Fibroblast of skin of right biceps (primary cell): ENCODE data around the gene UCK2.
A peak's percentile ranks its signal among the peaks of the same experiment; 100 is the strongest.

Experiments used
- DNase-seq: peaks from one replicate; pipeline ENCODE4 v3.0.0-alpha.2; 2013

UCK2 gene

DNA sequence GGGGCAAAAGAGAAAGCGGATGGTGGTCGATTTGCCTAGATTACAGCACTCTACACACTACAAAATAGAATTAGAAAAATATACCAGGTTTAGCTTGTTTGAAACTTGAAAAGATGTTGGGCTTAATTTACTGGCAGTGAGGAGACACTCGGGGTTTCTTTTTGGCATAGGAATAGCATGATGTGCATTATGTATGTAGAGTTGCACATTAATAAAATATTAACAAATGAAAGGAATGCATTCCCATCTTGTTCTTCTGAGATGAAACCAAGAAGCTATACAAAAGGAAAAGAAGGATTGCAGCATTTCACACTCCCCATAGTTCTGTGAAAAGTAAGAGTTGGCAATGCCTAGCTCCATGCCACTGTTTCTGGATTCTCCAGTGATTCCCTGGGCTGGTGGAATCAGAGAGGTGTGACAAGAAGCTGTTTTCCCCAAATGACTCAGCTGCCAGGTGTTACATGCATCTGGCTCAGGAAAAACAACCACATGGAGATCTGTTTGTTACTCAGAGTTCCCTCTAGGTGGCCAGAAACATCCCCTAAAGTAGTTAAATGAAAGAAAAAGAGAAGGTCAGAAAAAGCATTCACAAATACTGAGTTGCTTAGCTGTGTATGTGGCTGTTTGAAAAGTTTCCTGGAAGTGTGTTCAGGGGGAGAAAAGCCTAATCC lies 115.6 kb downstream of the UCK2 start:
- DNase-seq, result no peak

DNA sequence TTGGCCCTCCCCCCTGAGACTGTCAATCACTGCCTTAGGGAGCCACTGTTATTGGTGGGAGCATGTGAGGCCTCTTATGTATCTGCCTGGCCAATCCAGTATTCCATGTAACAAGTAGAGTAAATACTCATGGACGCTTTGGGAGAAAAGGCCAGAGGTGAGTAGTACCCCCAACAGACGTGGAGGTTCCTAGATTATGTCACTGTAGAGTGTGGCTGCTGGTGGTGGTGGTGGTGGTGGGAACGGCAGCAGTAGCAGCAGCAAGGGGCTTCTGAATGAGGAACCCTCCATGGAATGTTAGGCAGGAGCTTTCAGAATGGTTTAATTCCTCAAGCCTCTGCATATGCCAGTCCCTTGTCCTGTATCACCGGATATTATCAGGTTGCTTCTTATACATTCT lies 118.5 kb downstream of the UCK2 start:
- no peak for DNase-seq

DNA sequence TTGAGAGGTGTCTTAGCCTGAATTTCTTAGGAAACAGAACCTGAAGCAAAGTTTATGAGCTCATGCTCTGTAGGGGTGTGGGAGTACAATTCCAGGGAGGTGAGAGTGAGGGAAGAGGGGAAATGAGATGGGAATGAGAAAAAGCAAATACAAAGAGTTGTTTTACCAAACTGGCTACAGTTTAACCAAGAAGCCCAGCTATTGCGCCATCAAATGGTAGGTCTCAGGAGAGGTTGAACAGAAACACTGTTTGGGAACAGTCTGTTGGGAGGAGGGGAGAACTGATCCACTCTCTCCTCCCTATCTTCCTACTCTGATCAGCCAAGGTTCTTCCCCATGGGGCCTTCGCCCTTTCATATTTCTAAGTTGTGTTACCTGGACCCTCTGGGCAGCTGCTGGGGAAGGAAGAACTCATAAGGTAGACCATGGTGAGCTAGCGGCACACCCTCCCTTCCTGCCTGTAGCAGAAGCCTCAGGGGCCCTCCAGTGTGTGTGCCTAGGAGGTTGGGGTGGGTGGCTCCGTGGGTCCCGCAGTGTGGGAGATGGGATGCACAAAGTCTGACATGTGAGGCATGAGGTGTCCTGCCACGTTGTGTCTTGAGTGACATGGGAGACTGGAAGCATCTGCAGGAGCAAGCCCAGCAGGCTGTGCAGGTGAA lies 120.5 kb downstream of the UCK2 start:
- DNase-seq, result no peak

DNA sequence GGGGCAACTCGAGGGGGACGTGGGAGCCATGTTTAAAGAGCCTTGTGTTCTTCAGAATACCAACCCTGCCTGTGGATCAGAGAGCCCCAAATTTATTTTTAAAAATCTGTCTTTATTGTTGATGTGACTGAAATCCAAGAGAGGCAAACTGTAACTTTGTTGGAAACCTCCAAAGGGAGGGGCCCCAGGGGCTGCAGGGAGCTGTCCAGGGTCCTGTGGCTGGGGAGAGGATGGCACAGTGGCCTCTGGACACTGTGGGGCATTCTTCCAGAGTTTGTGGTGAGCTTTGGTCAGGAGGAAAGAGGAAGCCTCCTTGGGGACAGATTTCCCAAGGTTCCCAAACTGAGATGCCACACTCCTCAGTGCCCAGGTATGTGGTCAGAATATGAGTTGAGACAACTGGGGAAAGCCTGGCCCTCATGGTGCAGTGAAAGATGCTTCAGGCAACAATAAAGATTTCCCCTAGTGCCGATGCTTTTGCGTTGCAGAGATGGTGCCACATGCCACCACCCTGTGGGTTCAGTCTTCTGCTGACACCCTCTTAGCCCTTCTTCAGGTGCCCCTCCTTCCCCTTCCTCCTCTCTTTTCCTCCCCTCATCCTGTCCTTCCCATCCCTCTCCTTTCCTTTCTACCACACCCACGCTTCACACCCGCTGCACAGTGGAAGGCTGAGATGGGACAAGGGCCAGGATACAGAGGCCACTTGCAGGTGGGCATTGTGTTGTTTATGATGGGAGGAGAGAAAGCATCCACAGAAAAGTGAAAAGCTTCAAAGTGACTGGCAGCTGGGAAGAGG lies 122.1 kb downstream of the UCK2 start:
- DNase-seq, result peak; percentile 20

DNA sequence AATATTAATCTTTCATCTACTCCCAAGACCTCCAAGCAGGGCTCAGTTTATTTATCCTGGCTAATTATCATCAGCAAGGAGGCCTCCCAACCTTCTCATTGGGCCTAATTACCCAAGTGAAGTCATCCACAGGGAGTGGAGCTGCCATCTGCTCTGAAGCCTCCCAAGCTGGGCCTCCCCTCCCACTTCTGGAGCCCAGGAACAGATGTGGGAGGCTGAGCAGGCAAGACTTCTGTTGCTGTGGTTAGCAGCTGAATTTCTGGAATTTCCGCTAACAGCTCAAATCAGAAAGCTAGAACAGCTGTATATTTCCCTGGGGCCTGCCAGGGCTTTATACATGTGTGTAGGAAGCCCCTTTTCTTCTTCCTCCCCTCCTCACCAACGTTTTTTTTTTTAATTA lies 127.5 kb downstream of the UCK2 start:
- peak; percentile 78 for DNase-seq

DNA sequence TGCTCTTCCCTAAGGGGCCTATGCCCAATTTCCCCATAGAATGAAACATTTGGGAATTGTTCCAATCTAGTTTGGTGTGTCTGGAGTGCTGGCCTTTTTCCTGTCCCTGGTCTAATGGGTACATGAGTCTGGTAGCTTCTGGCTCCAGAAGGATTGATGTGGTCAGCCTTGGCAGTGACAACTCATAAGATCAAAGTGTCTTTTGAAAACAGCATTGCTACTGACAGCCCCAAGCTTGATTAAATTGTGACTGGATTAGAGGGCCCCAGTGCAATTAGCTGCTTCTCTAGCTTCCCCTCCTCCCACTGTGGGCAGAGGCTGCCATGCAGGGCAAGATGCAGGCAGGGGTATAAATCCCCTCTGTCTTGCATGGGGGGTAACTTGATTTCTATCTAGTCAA lies 130.9 kb downstream of the UCK2 start:
- DNase-seq, result no peak

GRCh38 chr1:165960136-165960535 lies 132.7 kb downstream of the UCK2 start:
- peak; percentile 47 for DNase-seq

DNA sequence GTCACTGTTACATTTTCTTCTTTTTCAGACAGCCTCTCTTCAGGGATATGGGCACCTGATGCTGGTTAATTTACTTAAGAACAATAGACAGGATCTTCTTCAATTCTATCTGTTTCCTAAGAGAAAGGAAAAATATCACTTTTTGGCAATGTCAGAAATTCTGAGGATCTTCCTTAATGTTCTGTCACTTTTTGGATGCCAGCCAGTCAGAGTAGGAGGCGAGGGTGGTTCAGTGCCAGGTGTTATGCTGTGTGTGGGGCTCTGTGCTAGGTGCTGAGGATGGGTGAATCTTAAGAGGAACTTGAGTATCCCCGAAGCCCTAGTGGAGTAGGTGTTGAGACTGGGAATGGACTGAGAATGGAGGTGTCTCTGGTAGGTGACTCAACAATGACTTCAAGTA lies 133.5 kb downstream of the UCK2 start:
- DNase-seq, result no peak
